Umbilical cord (tissue), 2 donors: Measurements from ENCODE around the gene NAT10. TPM values are rescaled to one million over a fixed set of nuclear protein-coding genes. Genes with fewer than 3 reads are reported as not detected.
"Not testable (repeated sequence)": the region's sequence is repeated elsewhere in the genome, so short reads cannot be mapped to it uniquely, and the experiment has no call there.

Source experiments
- DNase-seq: peaks from one replicate; pipeline ENCODE4 v3.0.0-alpha.2; 2015; ENCODE audit warnings: low spot score
- total RNA-seq: library from RNA; depleted of rRNA; stranded (reverse); fragments of >200 nt; gene quantifications from one replicate; pipeline ENCODE4 v1.2.3, GENCODE V29; 2014; ENCODE audit warnings: low replicate concordance; ENCODE audit not compliant: insufficient read depth

Gene NAT10
- total RNA-seq, 1 donor from 2014 or later, result 19.7 TPM

DNA sequence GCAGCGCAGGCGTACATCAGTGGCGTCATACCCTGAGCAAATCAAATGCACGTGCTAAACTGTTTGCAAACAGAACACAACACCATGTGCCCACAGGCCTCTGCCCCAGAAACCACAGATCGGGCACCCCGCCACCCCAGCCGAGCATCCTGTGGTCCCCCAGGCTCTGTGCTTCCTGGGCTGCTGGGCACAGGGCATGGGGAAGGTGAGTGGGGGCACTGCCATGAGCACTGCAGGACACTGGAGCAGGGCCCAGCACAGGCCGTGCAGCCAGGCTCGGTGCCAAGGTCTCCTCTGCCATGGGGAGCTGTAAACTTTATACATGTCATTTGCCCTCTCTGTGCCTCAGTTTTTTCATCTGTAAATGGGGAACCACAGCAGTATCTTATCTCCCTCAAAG is 62.5 kb downstream of the NAT10 start:
- no peak for DNase-seq

DNA sequence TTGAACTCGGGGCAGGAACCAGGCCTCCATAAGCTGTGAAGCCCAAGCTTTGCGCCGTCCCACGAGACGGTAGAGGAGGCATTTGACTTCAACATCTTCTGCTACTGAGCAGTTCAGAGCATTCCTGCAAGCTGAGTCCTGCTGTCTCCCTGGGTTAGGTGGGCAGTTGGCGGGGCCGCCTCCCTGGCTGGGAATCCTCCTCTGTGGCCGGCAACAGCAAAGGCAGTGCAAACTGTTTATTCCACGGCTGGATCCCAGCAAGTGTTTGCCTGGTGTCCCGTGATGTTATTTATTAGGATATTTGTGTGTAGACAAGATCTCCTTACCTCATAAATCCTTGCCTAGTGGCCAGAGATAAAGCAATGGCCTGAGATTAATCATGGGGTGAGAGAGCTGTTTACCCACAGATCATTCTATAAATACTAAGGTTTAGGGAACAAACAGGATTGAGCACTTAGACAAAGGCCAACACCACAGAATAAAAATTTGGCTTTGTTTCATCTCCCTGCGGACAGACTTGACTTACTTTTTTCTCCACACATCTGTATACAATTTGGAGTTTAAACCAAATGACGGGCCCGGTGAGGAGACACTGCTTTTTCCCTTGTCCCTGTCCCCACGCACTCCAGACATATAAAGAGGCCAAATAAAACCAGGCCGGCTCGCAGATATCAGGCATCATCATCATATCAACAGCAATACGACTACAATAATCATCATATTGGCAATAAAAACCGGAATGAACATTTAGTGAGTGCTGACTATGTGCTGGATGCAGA is 63.4 kb downstream of the NAT10 start:
- no peak for DNase-seq

DNA sequence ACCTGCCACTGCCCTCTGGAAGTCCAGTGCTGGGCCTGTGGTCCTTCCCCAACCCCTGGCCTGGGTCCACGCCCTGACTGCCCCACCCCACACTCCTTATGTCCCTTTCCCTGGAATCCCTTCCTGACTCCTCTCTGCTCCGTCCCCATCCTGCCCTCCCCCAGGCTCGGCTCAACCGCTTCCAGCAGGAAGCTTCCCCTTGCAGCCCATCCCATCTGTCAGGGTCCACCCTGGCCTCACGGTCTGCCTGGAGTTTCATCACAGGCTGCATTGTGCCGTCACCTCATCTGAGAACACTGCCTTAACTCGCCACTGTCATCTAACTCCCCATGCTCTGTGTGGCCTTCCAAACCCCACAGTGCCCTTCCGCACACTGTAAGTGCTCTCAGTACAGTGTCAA is 64.3 kb downstream of the NAT10 start:
- no peak for DNase-seq

DNA sequence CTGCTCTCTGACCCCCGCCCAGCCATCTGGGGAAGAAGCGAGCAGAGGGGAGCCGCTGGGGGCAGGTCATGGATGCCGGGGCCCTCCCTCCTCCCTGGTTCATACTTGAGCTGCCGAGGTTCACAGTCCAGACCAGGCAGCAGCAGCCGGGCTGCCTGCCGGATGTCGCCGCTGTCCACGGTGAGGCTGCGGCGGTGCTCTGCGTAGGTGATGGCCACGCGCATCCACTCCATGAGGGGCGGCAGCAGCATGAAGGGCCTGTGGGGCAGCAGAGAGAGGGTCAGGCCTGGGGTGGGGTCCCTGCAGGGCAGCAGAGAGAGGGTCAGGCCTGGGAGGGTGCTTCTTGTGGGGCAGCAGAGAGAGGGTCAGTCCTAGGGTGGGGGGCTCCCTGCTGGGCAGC is 67.6 kb downstream of the NAT10 start:
- no peak for DNase-seq

DNA sequence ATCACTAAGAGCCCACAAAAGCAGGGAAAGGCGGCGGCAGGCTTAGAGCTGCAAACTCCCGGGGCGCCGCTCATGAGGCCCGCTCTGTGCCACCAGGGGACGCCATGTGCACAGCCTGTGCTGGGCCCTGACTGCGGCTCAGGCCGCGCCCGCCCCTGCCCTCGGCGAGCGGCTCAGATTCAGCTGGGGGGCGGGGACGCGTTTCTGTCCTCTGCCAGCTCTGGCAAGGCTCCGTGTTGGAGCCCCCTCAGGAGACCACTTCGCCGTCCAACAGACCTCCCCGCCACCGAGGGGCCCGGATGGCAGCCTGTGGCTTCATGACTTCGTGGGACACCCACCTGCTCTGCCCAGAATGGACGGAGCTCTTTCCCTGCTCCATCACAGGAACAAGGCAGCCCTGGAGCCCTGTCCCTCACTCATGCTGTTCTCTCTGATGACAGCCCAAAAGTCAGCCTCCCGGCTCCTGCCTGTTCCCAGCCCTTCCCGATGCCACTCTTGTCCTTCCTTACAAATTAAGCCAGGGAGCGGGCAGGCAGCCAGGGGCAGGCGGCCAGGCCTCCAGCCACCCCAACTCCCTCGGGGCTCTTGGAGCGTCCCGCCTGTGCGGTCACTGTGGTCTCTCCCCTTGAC is 69.1 kb downstream of the NAT10 start:
- DNase-seq, result peak; percentile 75

DNA sequence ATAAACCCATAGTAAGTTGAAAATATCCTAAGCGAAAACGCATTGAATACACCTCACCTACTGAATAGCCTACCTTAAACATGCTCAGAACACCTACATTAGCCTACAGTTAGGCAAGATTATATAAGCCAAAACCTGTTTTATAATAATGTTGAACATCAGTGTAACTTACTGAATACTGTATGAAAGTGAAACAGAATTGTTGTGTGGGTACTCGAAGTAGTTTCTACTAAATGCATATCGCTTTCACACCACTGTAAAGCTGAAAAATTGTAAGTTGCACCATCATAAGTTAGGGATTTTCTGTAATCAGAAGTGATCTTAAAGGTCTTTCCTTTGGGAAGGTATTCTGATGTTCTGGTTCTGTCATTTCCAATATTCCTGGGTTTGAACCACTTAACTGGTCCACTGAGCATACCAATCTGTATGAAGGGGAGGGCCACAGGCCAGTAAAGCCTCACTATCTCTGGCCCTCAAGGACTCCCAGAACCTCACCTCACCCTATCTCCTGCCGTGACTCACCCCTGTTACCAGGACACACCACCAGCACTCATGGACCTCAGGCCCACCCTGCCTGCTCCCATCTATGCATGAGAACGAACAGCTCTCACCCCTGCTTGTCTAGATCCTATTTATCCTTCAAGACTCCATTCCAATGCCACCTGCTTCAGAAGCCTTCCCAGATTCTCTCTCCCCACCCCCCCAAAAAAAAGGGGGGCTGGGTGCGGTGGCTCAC is 70.0 kb downstream of the NAT10 start:
- DNase-seq, result no peak

DNA sequence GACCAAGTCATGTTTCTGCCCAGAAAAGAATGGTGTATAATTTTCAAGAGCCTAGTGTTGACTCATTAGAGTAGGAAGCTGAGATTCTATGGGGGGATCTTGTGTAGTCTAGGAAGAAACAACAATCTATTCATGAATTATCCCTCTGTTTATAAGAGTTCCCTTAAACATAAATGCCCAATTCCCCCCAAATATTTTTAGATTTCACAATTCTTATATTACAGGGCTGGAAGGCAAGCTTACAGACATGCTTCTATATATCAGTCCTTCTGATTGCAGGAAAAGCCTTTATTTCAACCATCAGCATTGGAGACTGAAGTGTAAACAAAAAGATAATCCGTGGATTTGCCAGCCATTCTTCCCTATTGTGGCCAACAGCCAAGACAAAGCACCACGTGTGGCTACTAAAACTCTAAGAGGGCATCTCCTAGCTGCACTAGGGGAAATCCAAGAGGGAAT is 71.4 kb downstream of the NAT10 start:
- DNase-seq, result no peak

DNA sequence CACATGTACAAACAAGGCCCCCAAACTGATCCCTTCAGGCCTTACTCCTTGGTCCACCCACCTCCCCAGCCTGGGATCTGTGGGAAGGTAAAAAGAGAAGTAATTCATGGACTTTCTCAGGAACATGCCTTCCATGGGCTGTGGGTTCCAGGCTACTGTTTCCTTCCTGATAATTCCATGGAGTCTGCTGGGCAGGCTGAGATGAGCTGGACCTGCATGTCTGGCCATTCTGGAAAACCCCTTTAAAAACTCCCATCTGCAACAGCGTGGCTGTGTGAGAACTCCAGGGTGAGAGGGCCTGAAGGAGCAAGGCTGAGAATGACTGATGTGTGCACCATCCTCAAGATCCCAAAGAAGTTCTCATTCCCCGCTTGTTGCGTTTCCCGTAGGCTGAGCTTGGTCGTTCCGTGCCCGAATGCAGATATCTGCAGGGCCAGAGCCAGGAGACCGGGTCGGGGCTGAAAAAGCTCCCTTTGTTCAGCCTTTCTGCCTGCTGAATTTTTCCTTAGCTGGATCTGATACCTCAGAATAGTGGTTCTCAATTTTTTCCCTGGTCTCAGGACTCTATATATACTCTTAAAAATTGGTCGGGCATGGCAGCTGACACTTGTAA is 72.9 kb downstream of the NAT10 start:
- DNase-seq, result no peak

DNA sequence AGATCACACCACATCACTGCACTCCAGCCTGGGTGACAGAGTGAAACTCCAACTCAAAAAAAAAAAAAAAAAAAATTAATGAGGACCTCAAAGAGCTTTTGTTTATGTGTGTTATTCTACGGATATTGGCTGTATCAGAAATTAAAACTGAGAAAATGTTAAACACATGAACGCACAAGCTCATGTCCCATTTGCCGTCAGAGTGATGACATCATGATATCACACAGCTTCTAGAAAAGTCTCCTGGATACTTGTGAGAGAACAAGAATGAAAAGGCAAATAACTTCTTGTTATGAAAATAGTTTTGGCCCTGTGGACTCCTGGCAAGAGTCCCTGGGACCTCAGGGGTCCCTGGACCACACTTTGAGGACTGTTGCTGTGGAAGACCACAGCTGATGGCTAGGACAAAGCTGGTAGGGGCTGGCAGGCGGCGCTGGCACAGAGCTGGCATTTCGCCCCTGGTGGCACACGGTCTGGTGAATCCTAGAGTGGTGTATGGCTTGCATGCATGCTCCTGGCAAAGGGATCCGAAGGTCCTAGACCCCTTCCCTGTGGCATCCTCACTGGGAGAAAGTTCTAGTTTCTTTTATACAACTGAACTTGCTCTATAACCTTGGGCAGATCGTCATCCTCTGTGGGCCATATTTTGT is 73.7 kb downstream of the NAT10 start:
- no peak for DNase-seq

DNA sequence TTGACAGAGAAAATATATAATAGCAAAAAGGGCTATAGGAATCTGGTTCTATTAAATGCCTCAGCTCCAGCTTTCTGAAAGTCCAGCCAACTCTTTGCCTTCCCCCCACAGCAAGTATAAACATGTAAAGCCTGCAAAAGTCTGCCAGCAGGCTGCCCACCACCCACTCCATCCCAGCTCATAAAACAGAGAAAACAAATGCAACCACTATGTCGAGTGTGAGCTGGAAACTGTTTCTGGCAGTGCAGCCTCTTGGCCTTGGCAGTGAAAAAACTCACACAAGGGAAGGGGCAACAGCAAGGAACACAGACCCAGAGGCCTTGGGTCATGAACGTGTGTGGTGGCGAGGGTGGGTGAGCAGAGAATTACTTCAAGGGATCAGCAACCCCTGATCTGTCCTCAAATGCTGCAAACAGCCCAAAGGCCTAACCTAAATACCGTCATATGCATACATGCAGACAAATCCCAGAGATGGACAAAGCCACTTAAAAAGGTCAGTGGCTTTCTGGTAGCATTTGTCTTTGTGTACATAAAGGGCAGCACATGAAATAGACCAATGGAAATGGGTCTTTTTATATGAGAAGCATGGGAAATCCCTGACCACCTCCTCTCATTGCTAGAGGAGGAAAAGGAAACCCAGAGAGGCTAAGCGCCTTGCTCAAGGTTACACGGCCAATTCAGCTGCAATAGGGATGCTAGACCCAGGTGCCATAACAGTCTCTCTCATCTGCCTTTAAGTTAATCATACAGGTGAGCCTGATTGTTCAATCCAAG is 74.8 kb downstream of the NAT10 start:
- peak; percentile 50 for DNase-seq

DNA sequence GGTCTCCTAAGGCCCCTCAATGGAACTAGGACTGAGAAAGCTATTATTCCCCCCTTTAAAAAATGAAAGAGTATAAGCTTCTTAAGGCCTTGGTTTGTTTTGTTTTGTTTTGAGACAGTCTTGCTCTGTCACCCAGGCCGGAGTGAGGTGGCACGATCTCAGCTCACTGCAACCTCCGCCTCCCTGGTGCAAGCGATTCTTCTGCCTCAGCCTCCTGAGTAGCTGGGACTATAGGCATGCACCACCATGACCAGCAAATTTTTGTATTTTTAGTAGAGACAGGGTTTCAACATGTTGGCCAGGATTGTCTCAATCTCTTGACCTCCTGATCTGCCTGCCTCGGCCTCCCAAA is 75.4 kb downstream of the NAT10 start:
- not testable (repeated sequence) for DNase-seq

DNA sequence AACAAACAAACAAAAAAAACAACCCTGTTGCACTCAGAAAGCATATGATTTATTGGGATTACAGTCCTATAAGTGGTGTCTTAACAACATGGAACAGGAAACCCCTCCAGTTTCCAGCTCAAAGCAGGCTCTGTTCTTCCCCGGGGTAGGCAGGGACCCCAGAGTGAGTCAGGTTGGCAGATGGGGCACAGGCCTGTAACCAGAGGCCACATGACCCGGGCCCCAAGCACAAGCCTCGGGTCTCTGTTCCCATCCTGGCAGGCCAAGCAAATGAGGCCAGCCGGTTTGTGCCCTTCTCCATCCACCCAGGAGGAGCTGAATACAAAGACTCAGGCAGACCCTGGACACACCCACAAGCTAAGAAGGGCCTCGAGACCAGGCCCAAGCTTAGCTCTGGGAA is 75.8 kb downstream of the NAT10 start:
- no peak for DNase-seq

DNA sequence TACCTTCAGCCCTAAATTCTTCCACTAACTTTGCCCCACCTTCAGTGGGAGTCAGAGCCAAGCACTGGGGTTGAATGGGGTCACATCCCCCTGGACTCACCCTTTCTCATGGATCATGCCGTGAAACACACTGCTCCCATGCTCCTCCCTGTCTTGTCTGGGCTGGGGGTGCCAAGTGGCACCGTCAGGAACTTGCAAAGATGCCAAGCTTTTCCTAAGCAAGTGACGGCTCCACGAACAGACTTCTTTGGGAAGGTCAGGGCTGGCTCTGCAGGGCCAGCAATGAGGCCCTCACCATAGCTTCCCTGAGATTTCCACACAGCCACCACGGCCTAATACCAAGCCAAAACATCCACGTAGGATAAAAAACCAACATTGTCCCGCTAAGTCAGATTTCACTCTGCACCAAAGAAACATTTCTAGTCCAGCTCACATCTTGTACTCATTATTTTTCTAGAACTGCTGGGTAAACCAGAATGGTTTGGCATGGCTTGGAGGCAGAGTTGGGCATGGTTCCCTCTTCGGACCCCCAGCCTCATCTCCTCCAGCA is 76.5 kb downstream of the NAT10 start:
- DNase-seq, result no peak

DNA sequence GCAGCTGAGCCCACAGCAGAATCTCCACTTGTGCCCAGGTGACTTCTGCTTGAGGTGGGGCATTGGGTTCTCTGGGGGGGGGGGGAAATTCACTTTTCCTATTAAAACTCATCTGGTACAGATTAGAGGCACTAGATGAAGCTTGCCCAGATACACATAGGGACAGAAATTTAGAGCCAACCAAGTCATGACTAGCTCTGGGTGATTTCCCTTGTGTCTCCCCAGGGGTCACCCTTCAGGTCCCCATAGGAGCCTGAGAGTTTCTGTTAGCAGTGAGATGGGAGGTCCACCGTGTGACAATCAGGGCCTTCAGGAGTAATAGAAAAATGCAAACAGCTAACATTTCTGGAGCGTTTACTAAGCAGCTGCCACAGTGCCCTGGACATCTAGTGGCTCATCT is 77.0 kb downstream of the NAT10 start:
- DNase-seq, result no peak

DNA sequence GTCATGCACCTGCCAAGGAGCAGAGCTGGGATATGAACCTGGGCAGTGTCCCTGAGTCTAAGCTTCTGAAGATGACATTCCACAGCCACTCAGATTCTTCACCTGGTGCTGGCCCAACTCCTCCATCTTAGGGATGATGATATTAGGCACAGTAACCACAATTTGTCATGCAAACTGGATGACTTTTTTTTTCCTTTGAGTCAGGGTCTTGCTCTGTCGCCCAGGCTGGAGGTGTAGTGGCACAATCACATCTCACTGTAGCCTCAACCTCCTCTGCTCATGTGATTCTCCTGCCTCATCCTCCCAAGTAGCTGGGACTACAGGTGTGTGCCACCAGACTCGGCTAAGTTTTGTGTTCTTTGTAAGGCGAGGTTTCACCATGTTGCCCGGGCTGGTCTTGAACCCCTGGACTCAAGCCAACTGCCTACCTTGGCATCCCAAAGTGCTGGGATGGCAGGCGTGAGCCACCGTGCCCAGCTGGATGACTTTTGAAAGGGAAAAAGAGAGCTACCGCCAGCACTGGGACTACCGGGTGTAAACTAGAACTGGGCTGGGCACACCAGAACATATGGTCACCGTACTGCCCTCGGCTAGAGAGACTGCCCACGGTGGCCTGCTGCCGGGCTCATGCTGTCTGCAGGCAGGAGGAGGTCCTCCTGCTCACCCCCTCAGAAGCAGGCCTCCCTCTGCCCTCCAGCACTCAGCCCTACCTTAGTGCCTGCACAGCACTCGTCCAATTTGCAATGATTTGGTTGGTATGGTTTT is 77.7 kb downstream of the NAT10 start:
- DNase-seq, result no peak

DNA sequence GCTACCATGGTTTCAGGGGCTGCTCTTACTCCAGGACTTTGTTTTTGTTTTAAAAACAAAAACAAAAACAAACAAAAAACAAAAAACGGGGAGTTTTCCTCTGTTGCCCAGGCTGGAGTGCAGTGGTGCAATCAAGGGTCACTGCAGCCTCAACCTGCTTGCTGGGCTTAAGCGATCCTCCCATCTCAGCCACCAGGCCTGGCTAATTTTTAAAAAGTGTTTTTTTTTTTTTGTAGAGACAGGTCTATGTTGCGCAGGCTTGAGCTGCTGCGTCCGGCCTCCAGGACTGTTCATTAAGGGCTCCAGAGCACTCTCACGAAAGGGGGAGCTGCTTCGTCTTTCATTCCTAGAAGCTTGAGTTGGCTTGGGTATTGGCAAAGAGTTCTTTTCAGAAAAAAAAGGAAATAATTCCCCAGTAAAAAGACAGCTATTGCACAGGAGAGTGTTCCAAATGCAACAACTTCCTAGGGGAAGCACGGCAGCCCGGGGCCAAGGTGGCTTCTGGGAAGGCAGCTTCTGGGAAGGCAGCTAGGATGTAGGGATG is 78.5 kb downstream of the NAT10 start:
- no peak for DNase-seq

DNA sequence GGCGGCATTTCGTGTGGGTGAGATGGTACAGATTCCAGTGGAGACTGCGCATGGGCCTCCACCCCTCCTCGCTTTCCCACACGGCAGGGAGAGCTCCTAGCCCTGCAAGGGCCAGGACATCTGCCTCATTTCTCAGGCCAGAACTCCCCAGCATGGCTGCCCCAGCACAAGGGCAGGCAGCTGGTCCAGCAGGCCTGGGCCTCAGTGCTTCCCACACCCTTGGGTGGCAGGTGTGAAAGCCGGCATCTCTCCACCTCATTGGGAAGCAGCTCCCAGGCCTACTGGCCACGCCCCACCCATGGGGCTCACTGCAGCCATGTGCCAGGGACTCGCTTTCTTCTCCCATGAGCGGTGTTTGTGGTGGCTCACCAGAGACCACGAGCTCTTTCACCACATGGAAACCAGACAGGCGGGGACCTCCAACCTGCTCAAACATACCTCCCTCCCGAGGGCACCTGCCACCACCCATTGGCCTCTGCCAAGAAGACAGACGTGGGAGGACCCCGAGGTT is 79.1 kb downstream of the NAT10 start:
- DNase-seq, result no peak

DNA sequence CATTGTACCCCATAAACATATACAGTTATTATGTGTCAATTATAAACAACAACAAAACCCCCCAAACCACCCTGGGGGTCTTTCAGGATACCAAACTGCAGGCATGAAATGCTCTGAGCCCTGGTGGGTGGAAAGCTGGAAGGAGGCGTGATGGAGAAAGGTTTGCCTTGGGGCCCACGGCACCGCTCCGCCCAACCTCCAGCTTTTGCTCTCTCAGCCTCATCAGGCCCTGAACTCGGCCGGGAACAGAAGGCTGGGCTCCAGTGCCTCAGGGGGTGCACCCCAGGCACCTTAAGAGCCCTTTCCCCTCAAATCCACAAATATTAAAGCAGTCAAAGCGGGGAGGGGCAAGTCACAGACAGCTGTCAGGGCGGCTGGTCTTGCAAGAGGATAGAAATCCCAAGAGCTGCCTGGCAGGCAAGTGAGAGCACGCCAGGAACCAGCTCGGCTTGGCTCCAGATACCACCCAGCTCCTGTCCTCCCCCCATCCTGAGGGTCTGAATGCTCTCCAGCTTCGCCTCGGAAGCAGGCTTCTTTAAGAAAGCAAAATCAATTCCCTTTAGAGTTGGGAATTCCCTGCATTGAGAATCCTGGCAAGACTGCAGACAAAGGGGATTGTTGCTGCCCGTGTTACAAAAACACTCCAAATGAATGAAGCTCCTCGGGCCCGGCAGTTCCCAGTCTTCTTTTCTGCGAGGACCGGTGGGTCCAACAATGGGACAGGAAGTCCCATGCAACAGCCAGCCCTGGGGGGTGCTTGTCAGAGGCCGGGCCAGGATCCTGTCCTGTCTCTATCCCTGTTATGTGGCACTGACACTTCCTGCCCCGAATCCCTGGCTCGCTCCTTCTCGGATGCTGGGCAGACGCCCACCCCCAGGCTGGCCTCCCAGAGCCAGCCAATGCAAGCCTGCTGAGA is 80.8 kb downstream of the NAT10 start:
- DNase-seq, result peak; percentile 40
